Activated T-helper 1 cell treated with Interleukin-2 at 50 U/mL for 16 hours (primary cell): ENCODE measurements around the gene ALKBH7.

Source experiments
- DNase-seq: peaks from one replicate; pipeline ENCODE4 v3.0.0-alpha.2; 2020; ENCODE audit warnings: low read depth

ALKBH7 gene

DNA sequence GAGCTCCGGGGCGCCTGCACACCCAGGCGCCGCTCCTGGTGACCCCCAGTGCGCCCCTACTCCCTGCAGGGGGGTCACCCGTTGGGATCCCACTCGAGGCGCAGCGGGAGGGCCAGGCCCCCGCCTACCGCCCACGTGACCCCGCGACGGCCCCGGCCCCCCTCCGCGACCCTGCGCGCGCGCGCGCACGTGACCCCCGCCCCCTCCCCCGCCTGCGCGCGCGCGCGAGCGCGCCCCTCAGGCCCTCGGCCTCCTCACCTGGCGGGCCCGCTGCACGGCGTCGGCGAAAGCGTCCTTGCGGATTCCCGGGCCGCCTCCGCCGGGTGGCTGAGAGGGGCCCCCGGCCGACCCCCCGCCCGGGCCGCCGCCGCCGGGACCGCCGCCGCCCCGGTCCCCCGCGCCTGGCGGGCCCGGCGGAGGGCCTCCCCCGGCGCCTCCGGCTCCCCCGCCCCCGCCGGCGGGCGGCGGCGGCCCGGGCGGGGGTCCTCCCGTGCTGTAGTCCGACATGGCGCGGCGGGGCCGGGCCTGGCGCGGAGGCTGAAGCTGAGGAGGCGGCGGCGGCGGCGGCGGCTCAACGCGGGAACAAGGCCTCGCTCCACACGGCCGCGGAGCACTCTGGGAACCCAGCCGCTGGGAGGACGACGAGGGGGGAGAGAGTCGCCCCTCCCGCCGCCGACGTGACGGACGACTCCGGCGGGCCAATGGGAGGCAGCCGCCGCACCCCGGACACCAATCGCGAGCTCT, 51.8 kb downstream of the ALKBH7 start, which contains the start of gene KHSRP:
Gene KHSRP, minus strand, starts transcription at position 617 of the 744 bp plus-strand sequence. Its CDS starts 110 bp downstream, at position 507.
- peak; percentile 29 for DNase-seq
